K562 treated with DMSO at 1 percent for 4 hours (cell line): ENCODE measurements around the gene AP1AR. TPM values are rescaled to one million over a fixed set of nuclear protein-coding genes. Genes with fewer than 3 reads are reported as not detected.

Experiments used
- total RNA-seq: library from RNA; unstranded; fragments of 300-600 nt; gene quantifications from 2 replicates; pipeline ENCODE4 v1.2.3, GENCODE V29; 2022; ENCODE audit not compliant: insufficient read depth

AP1AR gene, protein sequence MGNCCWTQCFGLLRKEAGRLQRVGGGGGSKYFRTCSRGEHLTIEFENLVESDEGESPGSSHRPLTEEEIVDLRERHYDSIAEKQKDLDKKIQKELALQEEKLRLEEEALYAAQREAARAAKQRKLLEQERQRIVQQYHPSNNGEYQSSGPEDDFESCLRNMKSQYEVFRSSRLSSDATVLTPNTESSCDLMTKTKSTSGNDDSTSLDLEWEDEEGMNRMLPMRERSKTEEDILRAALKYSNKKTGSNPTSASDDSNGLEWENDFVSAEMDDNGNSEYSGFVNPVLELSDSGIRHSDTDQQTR
- 13.4 and 13.7 TPM in 2 replicates for total RNA-seq

DNA sequence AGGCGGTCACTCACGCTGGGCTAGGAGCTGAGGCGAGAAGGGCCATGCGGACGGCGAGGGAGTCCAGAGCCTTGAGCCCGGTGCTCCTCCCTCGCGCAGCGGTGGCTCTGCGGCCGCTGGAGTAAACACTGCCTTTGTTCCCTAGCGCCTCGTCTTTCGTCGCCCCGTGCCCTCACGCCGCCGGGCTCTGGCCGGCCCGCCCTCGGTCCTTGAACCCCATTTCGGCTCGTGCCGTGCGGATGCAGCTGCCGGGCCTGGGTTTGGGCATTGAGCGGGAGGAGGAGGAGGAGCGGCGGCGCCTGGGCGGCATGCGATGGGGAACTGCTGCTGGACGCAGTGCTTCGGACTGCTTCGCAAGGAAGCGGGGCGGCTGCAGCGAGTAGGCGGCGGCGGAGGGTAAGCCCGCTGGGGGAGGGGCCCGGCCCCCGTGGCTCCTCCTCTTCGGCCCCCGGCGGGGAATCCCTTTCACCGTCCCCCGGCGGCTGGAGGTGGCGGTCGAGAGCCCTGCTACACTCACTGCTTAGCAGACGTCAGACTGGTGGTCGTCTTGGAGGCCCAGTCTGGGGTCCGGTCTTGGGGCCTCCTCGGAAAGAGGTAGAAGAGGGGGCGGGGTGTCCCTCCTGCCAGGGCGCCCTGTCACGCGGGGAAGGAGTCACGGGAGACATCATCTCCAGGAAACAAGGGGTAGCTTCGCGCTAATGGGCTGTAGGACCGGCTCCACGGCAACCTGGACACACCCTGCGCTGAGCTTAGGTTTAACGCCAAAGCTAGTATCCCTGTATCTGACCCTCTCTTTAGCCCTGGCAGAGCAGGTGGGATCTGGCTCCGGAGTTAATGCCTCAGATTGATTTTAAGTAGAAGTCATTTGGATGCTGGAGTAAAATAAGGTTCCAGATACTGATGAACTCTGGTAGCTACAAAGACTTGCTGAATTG lies at the start of gene AP1AR:
AP1AR (plus strand) TSS at position 9 of the 935 bp plus-strand sequence; CDS start at position 314, 305 bp downstream.

DNA sequence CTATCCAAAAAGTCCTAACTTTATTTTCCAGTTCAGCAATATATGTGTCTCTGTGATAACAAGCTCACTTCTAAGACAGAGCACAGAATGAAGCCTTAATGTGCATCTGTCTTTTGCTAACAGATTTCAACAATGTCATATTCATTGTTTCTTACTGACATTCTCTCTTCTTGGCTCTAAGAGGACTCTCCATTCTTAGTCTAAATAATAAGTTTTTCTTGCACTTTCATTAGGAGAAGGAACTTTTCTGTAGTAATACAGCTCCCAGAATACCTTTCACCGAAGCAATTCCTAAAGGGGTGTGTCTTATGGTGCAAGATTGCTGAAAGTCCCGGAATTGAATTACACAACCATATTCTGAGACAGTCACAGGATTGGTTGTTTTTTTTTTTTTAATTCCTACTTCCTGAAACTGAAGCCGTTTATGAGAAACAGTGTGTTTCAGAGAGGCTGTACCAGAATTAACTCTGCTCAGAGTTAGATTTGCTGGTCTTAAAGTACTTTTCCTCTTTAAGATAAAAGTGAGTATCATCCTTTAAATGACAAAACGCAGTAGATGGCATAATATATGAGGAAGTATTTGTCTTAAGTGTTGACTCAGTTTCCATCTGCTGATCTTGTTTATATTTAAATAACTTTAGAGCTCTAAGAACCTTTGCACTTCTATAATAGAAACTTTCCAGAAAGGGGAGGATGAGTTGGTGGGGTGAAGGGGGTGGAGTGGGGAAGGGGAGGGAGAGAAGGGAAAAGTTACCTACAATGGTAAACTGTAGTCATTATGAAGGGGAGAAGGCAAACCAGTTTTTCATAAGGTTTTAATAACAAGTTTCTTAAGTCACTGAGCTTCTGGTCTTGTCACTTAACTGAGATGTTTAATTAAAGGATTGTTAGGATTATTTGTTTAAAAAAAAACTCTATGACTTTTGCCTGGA lies 65.6 kb downstream of the AP1AR start, which contains the start of gene ALPK1:
ALPK1 (plus strand) TSS at position 421 of the 932 bp plus-strand sequence.

Other genes starting within 250 kb of the AP1AR start
- 4.3 and 4.9 TPM in 2 replicates for gene FAM241A, start 86.3 kb upstream of the AP1AR start, total RNA-seq
- 8.2 and 8.7 TPM in 2 replicates for gene TIFA, start 54.1 kb downstream of the AP1AR start, total RNA-seq
- 5.3 and 6.8 TPM in 2 replicates for gene ALPK1, start 65.6 kb downstream of the AP1AR start, total RNA-seq